Activated T-cell treated with anti-CD3 and anti-CD28 coated beads for 24 hours (primary cell): ENCODE data around the gene USP9Y.
"Not testable (repeated sequence)": the region's sequence is repeated elsewhere in the genome, so short reads cannot be mapped to it uniquely, and the experiment has no call there.

Source experiments
- DNase-seq: peaks from one replicate; pipeline ENCODE4 v3.0.0-alpha.2; 2020; ENCODE audit warnings: low read depth

Gene USP9Y, protein sequence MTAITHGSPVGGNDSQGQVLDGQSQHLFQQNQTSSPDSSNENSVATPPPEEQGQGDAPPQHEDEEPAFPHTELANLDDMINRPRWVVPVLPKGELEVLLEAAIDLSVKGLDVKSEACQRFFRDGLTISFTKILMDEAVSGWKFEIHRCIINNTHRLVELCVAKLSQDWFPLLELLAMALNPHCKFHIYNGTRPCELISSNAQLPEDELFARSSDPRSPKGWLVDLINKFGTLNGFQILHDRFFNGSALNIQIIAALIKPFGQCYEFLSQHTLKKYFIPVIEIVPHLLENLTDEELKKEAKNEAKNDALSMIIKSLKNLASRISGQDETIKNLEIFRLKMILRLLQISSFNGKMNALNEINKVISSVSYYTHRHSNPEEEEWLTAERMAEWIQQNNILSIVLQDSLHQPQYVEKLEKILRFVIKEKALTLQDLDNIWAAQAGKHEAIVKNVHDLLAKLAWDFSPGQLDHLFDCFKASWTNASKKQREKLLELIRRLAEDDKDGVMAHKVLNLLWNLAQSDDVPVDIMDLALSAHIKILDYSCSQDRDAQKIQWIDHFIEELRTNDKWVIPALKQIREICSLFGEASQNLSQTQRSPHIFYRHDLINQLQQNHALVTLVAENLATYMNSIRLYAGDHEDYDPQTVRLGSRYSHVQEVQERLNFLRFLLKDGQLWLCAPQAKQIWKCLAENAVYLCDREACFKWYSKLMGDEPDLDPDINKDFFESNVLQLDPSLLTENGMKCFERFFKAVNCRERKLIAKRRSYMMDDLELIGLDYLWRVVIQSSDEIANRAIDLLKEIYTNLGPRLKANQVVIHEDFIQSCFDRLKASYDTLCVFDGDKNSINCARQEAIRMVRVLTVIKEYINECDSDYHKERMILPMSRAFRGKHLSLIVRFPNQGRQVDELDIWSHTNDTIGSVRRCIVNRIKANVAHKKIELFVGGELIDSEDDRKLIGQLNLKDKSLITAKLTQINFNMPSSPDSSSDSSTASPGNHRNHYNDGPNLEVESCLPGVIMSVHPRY (N-terminal part only)

DNA sequence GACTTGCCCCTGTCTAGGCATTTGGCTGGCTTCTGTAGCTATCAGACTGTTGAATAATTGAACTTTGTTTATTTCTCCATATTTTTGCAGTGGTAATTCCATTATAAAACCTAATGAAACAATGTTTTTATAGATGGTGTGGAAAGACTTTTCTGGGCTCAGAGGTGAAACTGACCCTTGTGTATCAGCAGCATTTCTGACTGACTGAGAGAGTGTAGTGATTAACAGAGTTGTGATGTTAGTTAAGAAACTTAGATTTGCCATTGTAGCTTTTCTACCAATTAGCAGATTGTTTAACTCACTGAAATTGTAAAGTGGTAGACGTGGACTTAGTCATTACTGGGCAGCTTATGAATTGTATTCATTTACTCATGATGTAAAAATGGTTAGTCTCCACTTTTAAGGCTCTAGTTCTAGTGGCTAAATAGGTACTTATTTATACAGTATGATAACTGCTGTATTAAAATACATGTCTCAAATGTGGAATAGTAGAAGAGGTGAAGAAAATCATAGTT, at the start of gene USP9Y:
Gene USP9Y, plus strand, starts transcription at position 51 of the 515 bp plus-strand sequence. CDS start 8,217 bp downstream, outside the sequence.
- no peak for DNase-seq

DNA sequence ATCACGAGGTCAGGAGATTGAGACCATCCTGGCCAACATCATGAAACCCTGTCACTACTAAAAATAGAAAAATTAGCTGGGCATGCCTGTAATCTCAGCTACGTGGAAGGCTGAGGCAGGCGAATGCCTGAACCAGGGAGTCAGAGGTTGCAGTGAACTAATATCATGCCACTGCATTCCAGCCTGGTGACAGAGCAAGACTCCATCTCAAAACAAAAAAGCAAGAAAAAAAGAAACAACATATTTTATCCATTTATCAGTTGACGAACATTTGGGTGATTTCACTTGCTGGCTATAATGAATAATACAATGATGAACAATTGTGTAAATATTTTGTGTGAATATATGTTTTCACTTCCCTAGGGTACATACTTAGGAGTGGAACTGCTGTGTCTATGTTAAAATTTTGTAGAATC, 49.4 kb upstream of the USP9Y start:
- DNase-seq, result no peak

- DNase-seq, result peak; percentile 60
Measured at GRCh38 chrY:12661745-12662681, 39.0 kb upstream of the USP9Y start.

DNA sequence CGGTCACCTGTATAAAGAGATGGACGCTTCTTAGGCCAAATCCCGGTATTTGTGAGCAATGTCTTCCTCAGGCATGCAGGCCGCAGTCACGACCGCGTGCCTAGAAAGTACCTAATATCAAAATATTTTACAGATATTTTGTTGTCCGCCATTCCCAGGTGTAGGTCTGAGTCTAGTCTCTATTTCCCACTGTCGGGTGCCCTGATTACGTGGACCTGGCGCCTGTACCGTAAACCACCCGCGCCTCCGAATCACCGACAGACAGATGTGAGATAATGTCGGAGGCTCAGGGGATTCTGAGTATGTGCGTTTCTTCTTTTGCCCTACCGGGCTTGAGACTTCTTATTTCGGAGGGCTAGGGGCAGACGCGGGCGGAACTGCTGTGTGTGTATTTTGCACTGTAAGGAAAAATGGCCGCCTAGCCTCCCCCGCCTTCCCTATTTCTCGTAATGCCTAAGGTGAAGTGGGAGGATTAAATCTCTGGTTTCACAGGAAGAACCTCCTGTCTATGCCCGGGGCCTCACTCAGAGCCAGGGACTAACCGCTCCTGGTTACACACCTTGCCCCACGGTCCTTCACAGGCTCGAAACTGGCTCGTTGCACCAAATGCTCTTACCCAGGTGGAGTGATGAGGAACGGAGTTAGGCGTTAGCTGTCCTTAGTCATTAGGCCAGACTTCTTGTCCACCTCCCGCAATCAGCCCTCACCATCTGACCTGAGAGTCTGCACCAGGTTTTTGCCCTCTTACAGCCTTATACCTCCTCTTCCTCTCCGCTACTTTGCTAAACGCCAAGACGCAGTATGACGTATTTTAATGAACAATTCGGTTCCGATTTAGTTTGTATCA, 38.1 kb upstream of the USP9Y start:
- DNase-seq, result peak; percentile 20

DNA sequence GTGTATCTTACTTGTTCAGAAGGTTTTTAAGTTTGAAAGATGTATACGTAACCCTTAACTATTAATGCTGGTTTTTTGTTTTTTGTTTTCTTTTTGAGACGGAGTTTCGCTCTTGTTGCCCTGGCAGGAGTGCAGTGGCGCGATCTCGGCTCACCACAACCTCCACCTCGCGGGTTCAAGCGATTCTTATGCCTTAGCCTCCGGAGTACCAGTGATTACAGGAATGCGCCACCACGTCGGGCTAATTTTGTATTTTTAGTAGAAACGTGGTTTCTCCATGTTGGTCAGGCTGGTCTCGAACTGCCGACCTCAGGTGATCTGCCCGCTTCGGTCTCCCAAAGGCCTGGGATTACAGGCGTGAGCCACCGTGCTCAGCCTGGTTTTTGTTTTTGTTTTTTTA, 37.2 kb upstream of the USP9Y start:
- not testable (repeated sequence) for DNase-seq

DNA sequence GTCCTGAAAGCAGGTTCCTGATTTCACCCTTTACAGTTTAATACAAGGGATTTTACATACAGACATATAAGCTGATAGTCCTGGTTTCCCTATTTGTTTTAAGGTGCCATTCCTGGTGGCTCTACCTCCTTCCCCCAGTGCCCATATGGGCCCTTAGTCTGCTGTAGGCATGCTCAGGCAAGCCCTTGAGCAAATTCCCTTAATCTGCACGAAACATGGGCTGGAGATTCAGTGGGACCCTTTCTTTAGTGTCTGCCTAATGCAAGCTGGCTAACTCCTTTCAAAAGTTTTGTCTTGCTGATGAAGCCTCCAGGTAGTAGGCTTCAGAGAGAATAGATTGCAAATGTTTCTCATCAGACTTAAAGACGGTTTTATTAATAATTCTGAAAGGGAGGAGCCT, 22.9 kb upstream of the USP9Y start:
- no peak for DNase-seq

GRCh38 chrY:12681535-12681934, 19.5 kb upstream of the USP9Y start:
- DNase-seq, result no peak

DNA sequence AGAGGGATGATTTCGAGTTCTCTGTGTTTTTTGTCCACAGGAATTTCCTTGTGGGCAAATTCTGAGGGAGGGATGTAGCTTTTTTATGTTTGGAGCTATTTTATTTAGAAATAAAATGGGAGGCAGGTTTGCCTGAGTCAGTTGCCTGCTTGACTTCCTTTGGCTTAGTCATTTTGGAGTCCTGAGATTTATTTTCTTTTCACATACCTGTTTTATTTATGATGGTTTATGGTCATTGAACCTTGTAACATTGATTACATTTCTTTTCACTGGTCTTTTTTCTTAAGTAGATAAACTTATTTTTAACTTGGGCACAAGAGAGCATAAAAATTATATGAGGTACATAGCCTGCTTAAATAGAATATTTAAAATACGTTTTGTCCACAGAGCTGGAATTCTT, 12.7 kb upstream of the USP9Y start:
- no peak for DNase-seq

- DNase-seq, result no peak
Measured at GRCh38 chrY:12700087-12700486, 944 bp upstream of the USP9Y start.

GRCh38 chrY:12702174-12702573, 1.1 kb downstream of the USP9Y start:
- DNase-seq, result no peak

DNA sequence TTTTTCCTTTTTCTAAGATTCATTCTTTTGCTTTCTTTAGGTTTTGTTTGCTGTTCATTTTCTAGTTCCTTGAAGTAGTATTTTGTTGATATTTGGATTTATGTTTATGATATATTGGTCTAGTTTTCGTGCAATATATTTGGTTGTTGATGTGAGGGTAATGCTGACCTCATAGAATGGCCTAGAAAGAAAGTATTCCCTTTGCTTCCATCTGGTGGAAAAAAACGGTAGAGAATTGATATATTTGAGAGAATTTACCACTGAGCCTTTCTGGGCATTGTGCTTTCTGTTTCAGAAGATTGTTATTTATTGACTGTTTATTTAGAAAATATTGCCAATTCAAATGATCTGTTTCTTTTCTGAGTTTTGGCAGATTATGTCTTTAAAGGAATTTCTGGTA, 9.4 kb downstream of the USP9Y start:
- no peak for DNase-seq

DNA sequence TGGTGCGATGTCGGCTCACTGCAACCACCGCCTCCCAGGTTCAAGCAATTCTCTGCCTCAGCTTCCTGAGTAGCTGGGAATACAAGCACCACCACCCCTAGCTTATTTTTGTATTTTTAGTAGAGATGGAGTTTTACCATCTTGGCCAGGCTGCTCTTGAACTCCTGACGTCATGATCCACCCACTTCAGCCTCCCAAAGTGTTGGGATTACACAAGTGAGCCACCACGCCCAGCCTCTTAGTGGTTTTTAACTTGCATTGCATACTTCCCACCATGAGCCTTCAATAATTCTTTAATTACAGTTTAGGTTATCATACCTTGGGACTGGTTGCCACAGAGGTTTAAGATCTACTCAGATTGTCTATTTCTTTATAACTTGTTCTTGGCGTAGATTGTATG, 14.3 kb downstream of the USP9Y start:
- no peak for DNase-seq

DNA sequence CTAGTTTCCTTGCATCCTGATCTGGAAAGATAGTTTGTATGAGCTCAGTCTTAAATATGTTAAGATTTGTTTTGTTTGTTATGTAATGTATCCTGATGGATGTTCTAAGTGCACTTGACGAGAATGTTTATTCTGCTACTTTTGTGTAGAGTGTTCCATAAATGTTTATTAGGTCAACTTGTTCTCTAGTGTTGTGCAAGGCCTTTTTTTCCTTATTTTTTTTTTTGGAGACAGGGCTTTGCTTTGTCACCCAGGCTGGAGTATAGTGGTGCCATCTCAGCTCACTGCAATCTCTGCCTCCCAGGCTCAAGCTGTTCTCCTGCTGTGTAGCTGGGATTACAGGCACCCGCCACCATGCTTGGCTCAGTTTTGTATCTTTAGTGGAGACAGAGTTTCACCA, 28.7 kb downstream of the USP9Y start:
- DNase-seq, result no peak

DNA sequence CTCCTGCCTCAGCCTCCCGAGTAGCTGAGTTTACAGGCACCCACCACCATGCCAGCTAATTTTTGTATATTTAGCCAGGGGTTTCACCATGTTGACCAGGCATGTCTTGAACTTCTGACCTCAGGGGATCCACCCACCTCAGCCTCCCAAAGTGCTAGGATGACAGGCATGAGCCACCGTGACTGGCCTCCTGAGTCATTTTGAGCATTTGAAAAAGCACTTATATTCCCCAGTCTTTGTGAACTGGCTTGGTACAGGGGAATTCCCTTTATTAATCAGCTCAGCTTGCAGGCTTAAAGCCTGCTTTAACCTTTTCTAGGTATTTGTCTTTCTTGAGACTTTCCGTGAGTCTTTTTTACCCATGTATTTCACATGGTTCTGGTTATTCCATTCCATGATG, 32.6 kb downstream of the USP9Y start:
- peak; percentile 37 for DNase-seq

- no peak for DNase-seq
Measured at GRCh38 chrY:12734051-12734450, 33.0 kb downstream of the USP9Y start.

GRCh38 chrY:12741414-12741813, 40.4 kb downstream of the USP9Y start:
- DNase-seq, result no peak

GRCh38 chrY:12742725-12743124, 41.7 kb downstream of the USP9Y start:
- DNase-seq, result no peak

DNA sequence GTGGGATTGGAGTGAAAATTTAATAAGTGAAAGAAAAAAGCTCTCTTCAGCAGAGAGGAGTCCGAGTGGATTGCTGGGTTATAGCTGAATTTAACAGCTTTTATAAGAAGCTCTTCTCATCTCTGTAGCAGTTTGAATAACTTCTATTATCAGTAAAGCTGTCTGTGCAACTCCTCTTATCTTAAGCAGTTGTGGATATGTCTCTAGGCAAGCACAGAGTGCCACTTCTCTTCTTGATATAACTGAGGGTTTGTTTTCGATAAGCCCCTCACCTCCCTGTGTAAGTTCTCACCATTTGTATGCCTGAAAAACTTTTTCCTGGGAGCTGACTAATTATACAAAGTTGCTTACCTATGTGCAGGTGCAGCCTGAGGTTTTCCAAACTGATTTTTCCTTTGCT, 43.1 kb downstream of the USP9Y start:
- DNase-seq, result no peak

DNA sequence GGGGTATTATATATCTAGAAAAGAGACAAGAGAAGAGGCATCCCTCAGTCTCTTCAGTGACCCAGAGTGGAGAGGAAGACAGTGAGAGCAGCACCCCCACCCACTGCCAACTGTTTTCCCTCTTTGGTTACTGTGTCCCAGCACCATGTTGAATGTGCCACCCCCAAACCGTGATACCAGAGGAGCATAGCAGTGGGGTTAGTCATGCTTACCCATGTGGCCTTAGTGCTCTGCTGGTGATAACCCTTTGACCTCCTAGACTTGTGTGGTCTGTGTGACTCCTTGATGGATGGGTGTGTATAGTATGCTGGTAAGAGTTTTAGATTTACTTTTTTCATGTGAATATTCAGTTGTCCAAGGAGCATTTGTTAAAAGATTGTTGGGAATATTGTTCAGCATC, 48.3 kb downstream of the USP9Y start:
- no peak for DNase-seq

DNA sequence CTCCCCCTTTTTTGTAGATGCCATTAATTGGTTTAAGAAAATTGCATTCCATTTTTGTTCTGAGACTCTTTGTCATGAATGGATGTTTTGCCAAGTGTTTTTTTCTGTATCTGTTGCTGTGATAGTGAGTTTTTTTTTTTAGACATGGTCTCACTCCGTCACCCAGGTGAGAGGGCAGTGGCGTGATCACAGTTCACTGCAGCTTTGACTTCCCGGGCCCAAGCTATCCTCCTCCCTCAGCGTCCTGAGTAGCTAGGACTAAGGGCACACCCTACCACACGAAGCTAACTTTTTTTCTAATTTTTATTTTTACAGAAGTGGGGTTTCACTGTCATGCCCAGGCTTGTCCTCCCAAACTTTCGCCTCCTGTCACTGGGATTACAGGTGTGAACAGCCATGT, 51.8 kb downstream of the USP9Y start:
- DNase-seq, result no peak

- DNase-seq, result no peak
Measured at GRCh38 chrY:12756021-12756420, 55.0 kb downstream of the USP9Y start.
